NCI-H2029 treated with DMSO at 0.1 percent for 48 hours (cell line): ENCODE data around the gene SMAD7.

Experiments
- DNase-seq: peaks from one replicate; lab custom pipeline; 2025; lab: John Stamatoyannopoulos, UW

The SMAD7 gene

GRCh38 chr18:48929941-48930713 lies 20.6 kb downstream of the SMAD7 start:
- DNase-seq: no peak

GRCh38 chr18:48929212-48929612 lies 21.6 kb downstream of the SMAD7 start:
- DNase-seq: no peak

GRCh38 chr18:48928787-48929186 lies 22.0 kb downstream of the SMAD7 start:
- peak; percentile 65 for DNase-seq

DNA sequence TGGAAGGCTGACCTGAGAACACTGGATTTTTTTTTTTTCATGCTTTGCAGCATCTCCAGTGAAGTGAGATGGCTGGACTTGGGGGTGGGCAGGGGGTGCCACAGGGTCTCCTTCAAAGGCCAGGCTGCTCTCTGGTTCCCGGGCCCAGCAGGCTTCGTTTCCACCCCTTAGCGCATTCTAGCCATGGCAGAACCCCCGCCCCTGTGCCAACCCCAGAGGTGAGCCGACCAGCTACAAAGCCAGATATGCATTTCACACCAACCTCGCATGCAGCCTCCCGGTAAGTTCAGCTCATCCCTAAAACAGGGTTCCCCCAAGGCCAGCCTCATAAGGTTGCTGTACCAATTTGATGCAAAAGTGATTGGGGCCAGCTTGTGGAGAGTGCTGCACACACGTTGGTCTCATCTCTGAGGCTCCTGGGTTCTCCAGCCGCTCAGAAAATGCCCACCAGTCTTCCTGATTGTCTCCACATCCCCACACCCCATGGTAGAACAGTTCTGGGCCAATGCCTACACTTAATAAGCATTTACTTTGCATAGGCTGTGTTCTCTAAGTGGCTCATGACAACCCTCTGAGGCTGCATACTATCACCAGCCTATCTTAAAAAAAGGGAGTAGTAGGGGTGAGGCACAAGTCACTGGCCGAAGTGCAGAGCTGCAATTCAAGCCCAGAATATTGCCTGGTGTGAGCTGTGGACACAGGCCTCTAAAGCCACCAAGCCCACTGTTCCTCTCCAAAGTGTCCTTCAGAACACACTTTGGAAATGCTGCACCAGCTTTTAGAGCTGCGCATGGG lies 23.3 kb downstream of the SMAD7 start:
- DNase-seq: no peak

DNA sequence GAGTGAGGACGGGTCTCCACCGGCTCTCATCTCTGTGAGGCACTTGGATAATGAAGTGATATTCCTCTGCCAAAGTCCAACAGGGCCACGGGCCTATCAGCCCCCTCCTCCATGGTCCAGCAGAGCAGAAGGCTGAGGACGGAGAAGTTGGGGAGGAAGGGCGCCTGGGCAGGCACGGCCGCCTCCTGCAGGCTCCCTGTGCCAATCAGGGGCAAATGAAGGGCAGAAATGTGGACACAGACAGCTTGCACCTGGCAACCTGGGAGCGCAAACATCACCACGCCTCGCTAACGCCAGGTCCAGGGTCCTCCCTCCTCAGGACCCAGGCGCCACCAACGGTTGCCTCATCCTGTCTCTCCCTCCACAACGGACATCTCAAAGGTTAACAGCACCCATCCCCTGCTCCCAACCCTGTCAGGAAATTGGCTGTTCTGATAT lies 24.3 kb downstream of the SMAD7 start:
- no peak for DNase-seq

DNA sequence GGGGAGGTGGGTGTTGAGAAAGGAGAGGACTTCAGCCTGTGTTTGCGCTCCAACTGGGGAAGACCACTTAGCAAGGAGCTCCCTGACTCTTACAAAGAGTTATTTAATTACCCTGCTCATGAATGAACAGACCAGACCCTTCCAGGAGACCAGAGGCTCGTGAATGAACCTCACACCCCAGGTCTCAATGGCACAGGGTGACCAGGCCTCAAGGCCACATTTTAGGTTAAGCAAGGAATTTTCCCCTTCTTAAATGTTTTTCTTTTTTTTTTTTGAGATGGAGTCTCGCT lies 25.3 kb downstream of the SMAD7 start:
- DNase-seq: no peak

GRCh38 chr18:48924630-48925490 lies 25.9 kb downstream of the SMAD7 start:
- no peak for DNase-seq

GRCh38 chr18:48923746-48924629 lies 26.8 kb downstream of the SMAD7 start:
- no peak for DNase-seq

- DNase-seq: no peak
Observed at GRCh38 chr18:48922801-48923730, 27.7 kb downstream of the SMAD7 start.

DNA sequence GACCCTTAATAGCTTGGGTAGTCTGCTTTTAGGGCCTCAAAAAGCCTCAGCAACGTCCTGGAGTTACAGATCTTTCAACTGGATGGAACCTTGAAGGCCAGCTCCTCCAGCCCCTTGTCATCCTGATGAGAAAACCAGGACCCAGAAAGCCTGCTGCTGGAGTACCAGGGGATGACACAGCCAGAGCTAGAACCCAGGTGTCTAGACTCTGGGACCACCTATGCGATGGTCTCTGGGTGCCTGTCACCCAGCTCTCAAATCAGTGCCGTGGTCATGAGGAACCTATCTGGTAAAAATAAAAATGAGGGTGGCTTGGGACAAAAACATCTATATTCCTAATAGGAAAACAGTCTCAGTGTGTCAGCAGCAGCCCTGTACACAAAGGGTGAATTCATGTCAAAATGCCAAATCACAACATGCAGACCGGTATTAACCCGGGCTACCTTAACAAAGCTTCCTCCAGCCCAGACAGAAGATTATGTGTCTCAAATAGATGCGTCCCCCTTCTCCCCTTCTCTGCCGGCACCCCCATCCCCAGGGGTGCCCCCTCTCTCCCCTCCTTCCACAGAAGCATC lies 28.5 kb downstream of the SMAD7 start:
- DNase-seq: no peak

DNA sequence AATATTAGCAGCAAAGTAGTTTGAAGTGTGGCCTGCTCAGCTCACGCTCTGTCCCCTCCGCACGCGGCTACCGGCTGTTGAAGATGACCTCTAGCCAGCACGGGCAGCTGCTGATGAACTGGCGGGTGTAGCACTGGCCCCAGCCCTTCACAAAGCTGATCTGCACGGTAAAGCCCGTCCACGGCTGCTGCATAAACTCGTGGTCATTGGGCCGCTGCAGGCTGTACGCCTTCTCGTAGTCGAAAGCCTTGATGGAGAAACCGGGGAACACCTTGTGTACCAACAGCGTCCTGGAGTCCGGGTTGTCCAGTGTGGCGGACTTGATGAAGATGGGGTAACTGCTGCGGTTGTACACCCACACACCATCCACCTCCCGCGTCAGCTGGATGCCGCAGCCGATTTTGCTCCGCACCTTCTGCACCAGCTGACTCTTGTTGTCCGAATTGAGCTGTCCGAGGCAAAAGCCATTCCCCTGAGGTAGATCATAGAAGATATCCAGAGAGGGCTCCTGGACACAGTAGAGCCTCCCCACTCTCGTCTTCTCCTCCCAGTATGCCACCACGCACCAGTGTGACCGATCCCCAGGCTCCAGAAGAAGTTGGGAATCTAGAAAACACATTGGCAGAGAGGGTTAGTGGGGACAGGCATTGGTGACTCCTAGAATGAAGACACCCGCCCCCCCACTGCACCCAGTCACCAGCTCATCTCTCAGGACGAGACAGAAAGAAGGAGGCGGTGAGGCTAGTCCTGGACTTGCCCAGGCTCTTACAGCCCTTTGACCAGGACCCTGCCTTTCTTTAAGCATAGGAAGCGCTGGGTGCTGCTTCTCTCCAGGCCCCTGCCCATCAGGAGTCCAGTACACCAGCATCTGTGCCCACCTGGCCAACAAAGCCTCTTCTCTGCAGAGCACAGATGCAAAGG lies 29.2 kb downstream of the SMAD7 start:
- no peak for DNase-seq

GRCh38 chr18:48920408-48921038 lies 30.2 kb downstream of the SMAD7 start:
- DNase-seq: no peak

DNA sequence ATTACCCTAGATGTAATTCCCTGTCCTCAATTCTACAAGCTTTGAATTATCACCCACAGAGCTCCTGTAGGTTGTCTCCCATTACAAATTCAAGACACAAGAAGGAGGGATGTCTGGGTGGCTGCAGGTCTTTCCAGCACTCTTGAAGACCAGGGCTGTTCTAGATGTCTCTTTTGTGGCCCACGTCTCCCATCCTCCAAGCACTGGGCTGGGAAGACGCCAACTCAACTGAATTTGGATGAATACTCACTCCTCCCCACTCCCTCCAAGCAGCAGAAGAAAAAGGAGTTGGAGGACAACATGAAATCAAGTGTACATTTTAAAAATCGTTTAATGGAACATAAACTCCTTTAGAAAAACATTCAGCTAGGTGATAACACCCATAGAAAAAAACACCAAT lies 31.2 kb downstream of the SMAD7 start:
- no peak for DNase-seq

DNA sequence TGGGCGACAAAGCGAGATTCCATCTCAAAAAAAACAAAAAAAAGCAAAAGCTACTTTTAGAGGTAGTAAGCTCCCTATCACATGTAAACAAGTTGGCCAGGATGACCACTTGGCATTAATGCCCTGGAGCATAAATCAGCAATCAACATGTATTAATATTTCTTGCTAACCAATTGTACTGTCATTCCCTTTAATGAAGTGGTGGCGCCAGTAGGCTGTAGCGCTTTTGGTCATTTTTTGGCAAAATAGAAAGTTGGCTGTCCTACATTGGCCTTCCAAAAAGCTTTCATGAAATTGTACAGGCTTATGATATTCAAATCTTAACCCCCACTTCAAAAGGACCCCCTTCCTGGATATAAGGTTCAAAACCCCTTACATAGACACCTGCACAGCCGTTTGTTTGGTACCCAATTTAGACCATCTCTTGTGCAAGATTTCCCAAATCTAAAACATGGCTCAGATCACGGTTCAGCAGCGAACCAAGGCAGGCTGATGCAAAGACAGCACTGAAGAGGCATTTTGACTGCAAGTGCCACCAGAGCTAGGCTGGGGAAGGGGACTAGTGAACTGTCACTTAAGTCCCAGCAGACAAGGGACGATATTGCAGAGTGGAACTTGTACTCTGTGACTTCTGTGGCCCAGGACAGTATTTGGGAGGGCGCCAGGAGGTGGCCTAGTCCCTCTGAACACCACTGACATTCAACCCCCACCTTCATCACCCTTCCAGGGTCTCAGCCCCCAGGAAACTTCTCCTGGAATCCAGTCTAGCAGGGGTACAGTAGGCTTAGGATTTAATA lies 31.9 kb downstream of the SMAD7 start:
- no peak for DNase-seq

GRCh38 chr18:48917579-48918517 lies 32.9 kb downstream of the SMAD7 start:
- no peak for DNase-seq

DNA sequence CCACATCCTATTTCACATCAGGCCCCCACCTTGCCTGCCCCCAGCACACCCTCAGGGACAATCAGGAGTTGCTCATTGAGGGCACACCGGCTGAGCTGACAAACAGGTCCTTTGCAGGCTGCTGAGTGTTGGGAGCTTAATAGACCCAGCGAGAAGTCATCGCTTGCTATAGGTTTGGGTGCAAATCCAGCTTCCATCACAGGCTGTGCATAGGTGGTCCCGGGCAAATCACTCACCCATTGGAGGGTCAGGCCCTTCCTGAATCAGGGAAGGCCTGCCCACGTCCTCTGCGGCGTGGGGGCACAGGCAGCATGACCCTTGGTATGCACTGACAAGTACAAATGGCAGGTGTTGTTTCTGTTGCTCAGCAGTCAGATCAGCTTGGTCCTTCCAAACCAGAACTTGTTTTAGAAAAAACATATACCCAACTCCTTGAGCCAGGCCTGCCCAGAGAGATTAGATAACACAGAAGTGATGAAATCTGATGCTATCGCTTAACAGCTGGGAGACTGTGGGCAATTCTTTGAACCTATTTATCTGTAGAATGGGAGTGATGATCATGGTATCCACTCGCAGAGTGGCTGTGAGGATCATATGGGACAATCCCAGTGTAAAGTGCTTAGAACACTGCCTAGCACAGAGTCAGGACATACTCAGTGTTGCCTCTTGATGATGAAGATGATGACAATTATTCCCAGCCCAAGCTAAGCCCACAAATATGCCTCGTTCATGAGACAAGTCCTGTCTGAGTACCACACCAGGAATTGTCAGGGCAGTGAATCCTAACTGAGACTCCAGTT lies 34.9 kb downstream of the SMAD7 start:
- no peak for DNase-seq
